Activated CD8-positive, alpha-beta memory T cell treated with anti-CD3 and anti-CD28 coated beads for 1 hour (primary cell): ENCODE measurements around the gene MTARC2.
"Not testable (repeated sequence)": the region's sequence is repeated elsewhere in the genome, so short reads cannot be mapped to it uniquely, and the experiment has no call there.

Experiments used
- DNase-seq, 2 donors: peaks; one replicate each; pipeline ENCODE4 v3.0.0-alpha.2; 2020; ENCODE audit warnings: low read depth in 1 of 2; ENCODE audit errors: extremely low read depth in 1 of 2

Gene MTARC2

GRCh38 chr1:220732137-220732536 is 16.0 kb upstream of the MTARC2 start:
- DNase-seq = no peak

DNA sequence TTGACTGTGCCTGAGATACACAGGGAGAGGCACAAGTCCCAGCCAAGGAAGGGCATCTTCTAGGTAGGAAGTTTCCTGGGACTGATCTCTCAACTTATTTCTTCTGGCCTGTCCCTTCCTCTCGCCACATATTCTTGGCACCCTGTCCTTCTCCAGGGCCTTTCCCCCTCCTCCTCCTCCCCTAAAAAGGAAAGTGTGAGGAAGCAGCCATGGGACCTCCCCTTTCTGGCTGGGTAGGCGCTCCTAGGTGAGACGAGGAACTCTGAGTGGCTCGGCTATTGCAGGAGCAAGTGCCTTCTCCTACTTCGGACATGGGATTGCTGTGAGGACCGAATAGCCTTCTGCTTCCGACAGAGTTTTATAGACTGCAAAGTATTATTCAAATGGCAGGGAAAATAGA is 15.5 kb upstream of the MTARC2 start:
- no peak for DNase-seq

- peak; percentile 27 to 58 for DNase-seq
Observed at GRCh38 chr1:220733086-220733601, 15.0 kb upstream of the MTARC2 start.

GRCh38 chr1:220734571-220735326 is 13.4 kb upstream of the MTARC2 start:
- DNase-seq = no peak

- DNase-seq = not testable (repeated sequence)
Observed at GRCh38 chr1:220736283-220736682, 11.8 kb upstream of the MTARC2 start.

DNA sequence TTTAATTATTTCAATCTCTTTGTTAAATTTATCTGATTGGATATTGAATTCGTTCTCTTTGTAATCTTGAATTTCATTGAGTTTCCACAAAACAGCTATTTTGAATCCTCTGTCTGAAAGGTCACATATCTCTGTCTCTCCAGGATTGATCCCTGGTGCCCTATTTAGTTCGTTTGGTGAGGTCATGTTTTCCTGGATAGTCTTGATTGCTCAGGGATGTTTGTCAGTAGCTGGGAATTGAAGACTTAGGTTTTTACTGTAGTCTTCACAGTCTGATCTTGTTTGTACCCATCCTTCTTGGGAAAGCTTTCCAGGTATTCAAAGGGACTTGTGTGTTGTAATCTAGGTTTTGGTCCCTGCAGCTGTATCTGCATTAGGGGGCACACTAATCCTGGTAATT is 6.8 kb upstream of the MTARC2 start:
- no peak for DNase-seq

GRCh38 chr1:220741825-220742224 is 6.3 kb upstream of the MTARC2 start:
- no peak for DNase-seq

GRCh38 chr1:220742520-220742919 is 5.6 kb upstream of the MTARC2 start:
- DNase-seq = no peak

GRCh38 chr1:220746851-220747250 is 1.3 kb upstream of the MTARC2 start:
- no peak for DNase-seq

DNA sequence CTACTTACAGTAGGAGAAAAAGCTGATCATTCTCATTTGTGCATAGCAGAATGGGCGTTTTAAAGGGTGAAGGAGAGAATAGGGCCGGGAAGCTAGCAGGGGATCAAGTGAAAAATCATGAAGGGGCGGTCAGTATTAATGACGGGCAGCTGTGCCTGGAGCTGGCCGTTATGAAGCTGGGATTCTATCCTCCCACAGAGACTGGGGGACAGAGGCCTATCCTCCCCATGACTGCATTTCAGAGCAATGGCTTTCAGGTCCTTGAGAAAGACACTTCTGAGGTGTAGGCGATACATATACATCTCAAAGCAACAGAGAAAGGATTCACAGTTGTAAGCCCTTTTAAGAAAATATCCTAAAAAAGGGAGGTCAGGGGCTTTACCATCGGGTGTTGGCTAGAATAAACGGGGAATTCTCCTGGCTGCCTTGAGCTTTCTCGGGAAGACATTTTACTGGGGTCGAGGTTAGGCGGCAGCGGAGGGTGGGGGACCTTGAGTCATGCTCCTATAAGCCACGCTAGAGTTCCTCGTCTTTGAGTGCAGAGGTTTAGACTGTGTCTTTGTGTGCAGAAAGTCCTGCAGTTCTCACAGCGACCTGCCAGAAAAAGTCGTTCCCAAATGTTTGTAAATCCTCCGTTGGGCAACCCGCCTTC is 559 bp upstream of the MTARC2 start:
- no peak for DNase-seq

DNA sequence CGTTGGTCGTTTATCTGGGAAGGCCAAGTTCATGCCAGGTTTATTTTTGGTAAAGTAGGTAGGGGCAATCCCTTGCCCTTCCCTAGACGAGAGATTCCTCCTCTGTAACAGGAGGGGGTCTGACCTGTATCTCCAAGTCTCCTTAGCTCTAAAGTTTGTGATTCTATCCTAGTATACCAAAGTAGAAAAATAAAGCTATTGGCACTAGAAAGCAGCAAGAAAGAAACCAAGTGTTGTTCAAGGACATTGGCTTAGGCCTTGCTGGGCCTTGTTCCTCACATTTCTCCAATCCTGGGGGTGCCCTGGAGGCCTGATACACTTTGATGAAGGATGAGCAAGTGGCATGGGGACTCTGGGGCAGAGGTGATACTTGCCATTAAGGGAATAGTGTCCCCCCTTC is 814 bp downstream of the MTARC2 start:
- DNase-seq = no peak

DNA sequence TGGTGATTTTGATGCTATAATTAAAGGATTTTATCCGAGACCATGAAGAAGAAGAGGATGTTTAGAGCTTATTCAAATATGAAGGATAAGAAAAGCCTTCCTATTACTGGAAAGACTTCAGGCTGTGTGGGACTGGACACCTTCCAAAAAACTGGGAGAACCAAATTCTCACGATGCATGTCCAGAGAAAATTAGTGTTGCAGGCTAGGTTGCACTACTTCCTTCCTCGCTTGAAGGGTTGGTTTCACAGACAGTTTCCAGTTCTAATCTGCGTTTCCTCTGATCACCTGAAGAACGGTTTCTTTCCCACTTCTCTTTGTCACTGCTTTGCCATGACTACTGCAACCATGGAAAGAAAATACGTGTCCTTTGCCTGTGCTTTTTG is 2.0 kb downstream of the MTARC2 start:
- DNase-seq = no peak

- DNase-seq = no peak
Observed at GRCh38 chr1:220751111-220751510, 3.0 kb downstream of the MTARC2 start.

GRCh38 chr1:220754212-220754917 is 6.2 kb downstream of the MTARC2 start:
- DNase-seq = no peak

- DNase-seq = no peak
Observed at GRCh38 chr1:220754918-220755295, 6.8 kb downstream of the MTARC2 start.

DNA sequence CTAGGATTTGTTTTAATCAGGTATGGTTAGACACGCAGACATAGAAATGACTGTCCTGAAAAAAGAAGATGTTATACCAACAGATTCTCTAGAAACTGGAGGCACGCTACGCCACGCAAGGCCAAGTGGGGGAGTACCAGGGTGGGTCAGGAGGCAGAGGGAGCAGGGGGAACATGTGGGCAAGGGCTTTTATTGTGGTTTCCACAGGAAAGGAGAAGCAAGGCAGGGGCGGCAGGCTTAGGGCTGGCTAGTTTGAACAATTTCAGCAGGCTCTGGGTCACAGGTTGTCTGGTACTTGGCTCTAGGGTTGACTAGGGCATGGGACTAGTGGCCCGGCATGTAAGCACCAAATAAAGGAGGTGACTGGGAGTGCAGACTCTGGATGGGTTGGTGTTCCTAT is 7.2 kb downstream of the MTARC2 start:
- DNase-seq = no peak

GRCh38 chr1:220757441-220757840 is 9.3 kb downstream of the MTARC2 start:
- DNase-seq = no peak

- no peak for DNase-seq
Observed at GRCh38 chr1:220759147-220759546, 11.0 kb downstream of the MTARC2 start.

- DNase-seq = no peak
Observed at GRCh38 chr1:220761688-220762427, 13.7 kb downstream of the MTARC2 start.

- no peak for DNase-seq
Observed at GRCh38 chr1:220764757-220765156, 16.6 kb downstream of the MTARC2 start.
